GM21528 (cell line): ENCODE results near the gene TMEM60.

Experiments
- ATAC-seq: cut with Tn5 transposase; IDR thresholded peaks from one replicate; pipeline ENCODE4 v1.9.1; 2021; ENCODE audit warnings: mild to moderate bottlenecking, moderate library complexity; ENCODE audit not compliant: unreplicated experiment, low FRiP score

Gene TMEM60

DNA sequence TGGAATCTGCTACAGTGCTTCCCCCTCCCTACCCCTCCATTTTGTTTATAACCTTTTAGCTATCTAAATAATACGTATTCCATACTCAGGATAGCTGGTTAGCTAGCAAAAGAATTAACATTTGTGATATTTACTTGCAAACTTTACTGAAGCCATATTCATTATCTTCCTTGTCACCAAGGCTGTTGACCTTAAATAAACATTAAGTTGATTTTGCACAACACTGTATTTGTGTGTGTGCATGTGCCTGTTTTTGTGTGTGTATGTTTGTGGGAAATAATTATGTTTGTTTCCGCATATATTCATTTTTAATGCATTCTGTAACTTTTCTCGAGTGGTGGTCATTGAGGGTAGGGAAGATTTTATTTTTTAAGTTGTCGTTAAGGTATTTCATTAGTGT lies 15.9 kb downstream of the TMEM60 start:
- ATAC-seq = no peak

- ATAC-seq = no peak
These were observed 19.7 kb downstream of the TMEM60 start for GRCh38 chr7:77778535-77778934.

DNA sequence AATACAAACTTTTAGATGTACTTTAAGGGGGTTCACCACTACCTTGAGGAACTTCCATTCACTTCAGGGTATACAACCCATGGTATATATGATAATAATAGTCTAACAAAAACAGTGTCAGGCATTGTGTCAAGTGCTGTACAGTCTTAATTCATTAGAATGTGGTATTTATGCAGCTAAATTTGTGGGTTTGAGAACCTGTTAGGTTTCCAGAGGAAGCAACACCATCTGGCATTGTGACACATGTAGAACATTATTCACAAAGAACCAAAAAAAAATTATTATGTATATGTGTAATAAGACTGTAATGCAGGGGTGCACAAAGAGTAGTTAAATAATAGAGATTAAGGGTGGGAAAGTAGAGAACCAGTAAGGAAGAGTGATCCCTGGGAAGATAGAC lies 26.3 kb downstream of the TMEM60 start:
- no peak for ATAC-seq

DNA sequence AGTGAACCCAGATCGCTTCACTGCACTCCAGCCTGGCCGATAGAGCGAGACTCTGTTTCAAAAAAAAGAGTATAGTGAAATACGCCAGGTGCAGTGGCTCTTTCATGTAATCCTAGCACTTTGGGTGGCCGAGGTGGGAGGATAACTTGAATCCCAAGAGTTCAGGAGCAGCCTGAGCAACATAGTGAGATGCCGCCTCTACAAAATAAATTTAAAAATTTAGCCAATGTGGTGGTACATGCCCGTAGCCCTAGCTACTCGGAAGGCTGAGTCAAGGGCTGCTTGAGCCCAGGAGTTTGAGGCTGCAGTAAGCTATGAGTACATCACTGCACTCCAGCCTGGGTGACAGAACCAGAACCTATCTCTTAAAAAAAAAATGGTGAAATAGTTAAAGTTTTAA lies 27.9 kb downstream of the TMEM60 start:
- ATAC-seq = no peak

GRCh38 chr7:77766801-77767605 lies 31.2 kb downstream of the TMEM60 start:
- no peak for ATAC-seq

DNA sequence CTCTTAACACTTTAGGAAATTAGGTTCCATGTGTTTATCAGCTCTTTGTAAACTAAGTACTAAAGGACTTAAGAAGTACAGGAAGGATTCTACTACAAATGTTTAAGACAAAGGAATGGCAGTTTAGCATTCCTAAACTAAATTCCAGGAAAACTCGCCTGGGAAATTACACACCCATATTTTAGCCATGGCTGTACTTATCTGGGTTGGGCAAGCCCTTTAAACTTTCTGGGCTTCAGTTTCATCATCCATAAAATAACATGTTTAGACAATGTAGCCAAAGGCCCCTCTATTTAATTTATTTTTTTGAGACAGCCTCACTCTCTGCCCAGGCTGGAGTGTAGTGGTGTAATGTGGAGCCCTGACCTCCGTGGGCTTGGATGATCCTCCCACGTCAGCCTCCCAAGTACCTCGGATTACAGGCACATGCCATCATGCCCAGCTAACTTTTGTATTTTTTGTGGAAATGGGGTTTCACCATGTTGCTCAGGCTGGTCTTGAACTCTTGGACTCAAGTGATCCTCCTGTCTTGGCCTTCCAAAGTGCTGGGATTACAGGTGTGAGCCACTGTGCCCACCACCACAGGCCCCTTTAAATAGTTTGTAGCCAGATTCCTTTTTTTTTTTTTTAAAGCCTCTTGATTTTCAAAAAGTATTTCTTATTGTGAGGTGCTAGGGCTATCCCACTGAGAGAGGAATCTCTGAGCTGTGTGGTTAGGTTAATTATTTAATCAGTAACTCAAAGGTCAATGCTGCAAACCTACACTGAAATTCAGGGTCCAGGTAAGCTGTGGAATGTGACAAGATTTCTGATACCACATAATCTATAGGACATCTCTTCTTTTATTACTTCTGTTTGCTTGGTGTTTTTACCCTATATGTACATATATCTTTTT lies 32.1 kb downstream of the TMEM60 start:
- no peak for ATAC-seq

DNA sequence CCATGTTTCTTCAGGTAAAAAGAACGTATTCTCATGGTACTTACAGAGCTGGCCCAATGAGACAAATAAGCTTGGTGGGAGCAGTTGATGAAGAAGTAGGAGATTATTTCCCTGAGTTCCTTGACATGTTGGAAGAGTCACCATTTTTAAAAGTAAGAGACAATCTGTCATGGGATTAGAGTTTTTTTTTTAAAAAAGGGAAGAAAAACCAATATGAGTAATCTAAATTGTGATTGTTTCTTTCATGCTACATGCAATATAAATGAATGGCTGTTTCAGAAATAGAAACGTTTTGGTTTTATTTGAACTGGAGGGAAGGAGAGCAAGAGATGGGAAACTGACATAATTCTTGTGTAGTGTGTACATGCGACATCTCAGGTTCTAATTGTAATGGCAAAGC lies 32.8 kb downstream of the TMEM60 start:
- no peak for ATAC-seq

GRCh38 chr7:77760809-77761453 lies 37.3 kb downstream of the TMEM60 start:
- ATAC-seq = no peak

- no peak for ATAC-seq
These were observed 38.8 kb downstream of the TMEM60 start for GRCh38 chr7:77759294-77759889.

GRCh38 chr7:77757589-77757988 lies 40.6 kb downstream of the TMEM60 start:
- peak; percentile 76 for ATAC-seq

- no peak for ATAC-seq
These were observed 45.1 kb downstream of the TMEM60 start for GRCh38 chr7:77753173-77753572.

DNA sequence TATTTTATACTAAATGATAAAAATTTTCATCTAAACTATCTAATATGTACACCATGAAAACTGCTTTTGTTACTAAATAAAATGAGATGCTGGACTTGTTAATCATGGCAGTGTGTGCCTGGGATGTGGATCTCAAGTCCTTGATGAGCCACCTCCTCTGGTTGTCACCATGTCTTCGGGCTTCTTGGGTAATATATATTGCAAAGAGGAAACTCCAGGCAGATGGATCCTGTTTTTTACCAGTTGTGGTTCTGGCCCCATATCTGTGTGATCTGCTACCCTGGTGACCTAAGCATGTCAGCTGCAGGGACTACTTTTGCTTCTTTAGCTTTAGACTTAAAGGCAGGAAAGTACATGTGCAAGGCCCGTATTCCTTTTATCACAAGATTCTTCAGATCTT lies 46.2 kb downstream of the TMEM60 start:
- no peak for ATAC-seq

- ATAC-seq = no peak
These were observed 50.5 kb downstream of the TMEM60 start for GRCh38 chr7:77747718-77748117.

DNA sequence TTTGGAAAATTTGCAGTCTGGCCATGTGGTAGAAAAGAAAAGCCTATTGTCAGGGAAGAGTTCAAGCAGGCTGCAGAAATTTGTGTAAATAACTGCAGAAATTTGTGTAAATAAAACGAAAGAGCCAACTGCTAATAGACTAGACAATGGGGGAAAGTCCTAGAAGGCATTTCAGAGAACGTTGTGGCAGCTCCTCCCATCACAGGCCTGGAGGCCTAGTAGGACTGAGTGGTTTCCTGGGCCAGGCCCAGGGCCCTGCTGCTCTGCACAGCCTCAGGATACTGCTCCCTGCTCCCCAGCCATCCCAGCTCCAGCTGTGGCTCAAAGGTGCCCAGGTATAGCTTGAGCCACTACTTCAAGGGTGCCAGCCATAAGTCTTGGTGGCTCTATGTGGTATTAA lies 51.1 kb downstream of the TMEM60 start:
- ATAC-seq = no peak

DNA sequence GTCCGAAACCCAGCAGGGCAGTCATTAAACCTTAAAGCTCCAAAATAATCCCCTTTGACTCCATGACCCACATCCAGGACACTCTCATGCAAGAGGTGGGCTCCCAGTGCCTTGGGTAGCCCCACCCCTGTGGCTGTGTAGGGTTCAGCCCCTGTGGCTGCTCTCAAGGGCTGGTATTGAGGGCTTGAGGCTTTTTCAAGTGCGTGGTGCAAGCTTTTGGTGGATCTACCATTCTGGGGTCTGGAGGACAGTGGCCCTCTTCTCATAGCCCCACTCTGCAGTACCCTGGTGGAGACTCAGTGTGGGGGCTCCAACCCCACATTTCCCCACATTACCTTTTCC lies 51.4 kb downstream of the TMEM60 start:
- ATAC-seq = no peak

DNA sequence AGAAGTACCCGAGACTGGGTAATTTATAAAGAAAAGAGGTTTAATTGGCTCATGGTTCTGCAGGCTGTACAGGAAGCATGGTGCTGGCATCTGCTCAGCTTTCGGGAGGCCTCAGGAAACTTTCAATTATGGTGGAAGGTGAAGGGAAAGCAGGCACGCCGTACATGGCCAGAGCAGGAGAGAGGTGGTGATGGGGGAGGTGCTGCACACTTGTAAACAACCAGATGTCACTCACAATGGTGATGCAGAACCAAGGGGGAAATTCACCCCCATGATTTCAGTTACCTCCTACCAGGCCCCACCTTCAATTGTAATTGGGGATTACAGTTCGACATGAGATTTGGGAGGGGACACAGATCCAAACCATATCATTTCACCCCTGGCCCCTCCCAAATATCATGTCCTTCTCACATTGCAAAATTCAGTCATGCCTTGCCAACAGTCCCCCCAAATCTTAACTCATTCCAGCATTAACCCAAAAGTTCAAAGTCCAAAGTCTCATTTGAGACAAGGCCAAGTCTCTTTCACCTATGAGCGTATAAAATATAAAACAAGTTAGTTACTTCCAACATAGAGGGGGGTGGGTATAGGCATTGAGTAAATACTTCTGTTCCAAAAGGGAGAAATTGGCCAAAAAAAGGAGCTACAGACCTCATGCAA lies 51.9 kb downstream of the TMEM60 start:
- ATAC-seq = no peak

DNA sequence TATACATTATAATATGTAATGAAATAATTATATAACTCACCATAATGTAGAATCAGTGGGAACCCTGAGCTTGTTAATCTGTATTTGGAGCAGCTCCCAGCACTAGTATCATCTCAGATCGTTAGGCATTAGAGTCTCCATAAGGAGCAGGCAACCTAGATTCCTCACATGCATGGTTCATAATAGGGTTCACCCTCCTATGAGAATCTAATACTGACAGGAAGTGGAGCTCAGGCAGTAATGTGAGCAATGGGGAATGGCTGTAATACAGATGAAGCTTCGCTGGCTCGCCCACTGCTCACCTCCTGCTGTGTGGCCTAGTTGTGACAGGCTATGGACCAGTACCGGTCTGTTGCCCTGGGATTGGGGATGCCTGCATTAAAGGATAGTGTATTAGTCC lies 52.5 kb downstream of the TMEM60 start:
- no peak for ATAC-seq
